ENCODE data around the gene HAND1. TPM values are rescaled to one million over a fixed set of nuclear protein-coding genes. Genes with fewer than 3 reads are reported as not detected.

Gene HAND1
- total RNA-seq, 2 donors from 2014 or later = 4.7 to 5.2 TPM

DNA sequence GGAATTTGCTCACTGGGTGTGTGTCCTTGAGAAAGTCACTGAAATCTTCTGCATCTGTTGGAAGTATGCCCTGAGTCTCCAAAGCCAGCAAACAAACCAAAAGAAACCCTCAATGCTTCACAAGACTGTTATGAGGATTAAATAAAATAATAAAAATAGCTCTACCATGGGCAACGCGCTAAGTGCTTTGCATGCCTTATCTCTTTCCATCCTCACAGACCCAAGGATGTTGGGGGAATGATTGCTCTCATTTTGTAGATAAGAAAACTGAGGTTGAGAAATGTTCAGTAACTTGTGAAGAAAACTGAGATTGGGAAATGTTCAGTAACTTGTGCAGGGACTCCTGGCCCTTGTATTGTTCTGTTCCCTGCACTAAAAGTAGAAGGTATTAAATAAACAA is 7.9 kb downstream of the HAND1 start:
- DNase-seq = no peak
- ATAC-seq = no peak
- intact Hi-C loops (cut with DNase I) = no loop called here

DNA sequence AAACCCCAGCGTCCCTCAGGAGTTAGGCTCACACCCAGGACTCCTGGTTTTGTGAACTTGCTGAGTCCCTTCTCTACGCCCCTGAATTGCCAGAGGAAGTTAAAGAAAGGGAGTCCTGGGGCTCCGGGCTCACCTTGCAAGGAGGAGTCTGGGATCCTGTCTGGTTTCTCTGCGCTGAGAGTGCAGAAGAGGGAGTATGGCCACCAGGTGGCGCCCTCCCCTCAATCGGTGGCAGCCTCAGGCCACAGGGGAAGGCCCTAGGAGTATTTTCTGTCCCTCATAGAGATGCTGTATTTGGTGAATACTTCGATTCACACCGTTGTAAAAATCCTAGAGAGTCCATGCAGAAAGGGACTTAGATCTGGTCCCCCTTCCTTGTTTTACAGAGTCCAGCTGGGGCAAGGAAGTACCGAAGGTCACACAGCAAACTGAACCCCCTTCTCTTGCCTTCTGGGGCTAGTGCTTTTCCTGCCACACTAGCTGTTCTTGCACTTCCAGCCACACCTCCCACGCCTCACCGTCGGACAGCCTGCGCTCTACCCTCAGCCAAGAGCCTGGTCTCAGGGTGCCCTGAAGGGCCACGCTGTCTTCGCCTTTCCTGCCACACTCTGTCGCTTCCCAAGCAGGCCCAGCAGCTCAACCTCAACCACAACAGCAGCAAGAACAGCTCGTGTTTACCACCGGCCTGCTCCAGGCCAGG is 10.2 kb downstream of the HAND1 start:
- peak; percentile 93 for ATAC-seq
- intact Hi-C loops (cut with DNase I) = loop anchor here (1.0 to 5.0 kb wide), 2 partner anchors 139 to 142 kb away; no protein-coding TSS in a partner anchor

DNA sequence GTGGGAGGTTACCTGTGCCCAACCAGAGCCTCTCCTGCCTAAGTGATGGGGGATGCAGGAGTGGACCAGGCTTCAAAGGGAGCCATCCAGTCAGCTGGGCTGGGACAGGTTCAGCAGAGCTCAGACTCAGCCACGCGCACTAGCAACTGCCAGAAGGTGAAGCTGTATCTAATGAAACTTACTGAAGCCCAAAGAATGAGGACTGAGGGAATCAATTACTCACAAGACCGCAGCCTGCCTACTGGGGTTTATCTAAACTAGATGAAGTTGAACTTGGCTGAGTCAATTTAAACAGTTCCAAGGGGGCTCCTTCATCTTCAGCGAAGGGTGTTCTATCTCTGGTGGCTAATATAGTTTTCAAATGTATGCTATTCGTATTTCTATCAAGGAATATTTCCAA is 11.4 kb downstream of the HAND1 start:
- intact Hi-C loops (cut with DNase I) = loop anchor here (1.0 to 5.0 kb wide), 2 partner anchors 141 to 144 kb away; no protein-coding TSS in a partner anchor
- ATAC-seq = no peak

More for the DNA sequence above, 10.2 kb downstream of the HAND1 start:
- DNase-seq = peak; percentile 82

DNA sequence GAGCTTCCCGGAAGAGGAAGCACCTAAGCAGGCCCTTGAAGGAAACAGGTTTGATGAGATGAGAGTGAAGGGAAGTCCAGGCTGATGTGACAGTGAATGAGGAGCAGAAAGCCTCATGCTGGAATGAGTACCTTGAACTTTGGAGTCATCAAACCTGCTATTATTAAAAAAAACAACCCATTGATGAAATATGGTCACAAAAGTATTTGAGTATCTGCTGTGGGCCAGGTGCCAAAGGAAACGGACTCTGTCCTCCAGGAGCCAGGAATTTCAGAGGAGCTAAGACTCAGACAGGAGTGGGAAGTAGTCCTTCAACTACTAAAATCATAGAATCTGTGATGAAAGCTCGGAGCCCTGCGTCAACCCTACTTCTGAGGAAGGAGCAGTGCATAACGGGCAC is 11.9 kb downstream of the HAND1 start:
- ATAC-seq (no peak), DNase-seq (no peak)
- intact Hi-C loops (cut with DNase I) = loop anchor here in 1 of 2 donors (5.0 kb wide), 1 partner anchor 141 kb away; no protein-coding TSS in a partner anchor

More for the DNA sequence above, 11.4 kb downstream of the HAND1 start:
- no peak for DNase-seq

DNA sequence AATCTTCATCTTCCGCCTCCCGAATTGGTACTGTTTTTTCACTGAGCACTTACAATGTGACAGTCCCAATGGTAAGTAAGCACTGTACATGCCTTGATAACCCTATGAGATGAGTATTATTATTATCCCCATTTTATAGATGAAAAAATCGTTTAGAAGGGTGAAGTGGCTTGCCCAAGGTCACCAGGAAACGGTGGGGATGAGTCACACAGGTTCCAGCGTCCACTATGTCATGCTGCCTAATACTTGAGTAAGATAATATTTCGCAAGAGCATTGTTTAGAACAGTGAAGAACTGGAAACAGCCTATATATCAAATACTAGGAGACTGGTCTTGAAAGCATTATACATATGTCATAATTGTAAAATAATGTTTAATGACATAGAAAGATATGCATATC is 12.9 kb downstream of the HAND1 start:
- ATAC-seq (no peak), DNase-seq (no peak)
- intact Hi-C loops (cut with DNase I) = loop anchor here in 1 of 2 donors (5.0 kb wide), 1 partner anchor 142 kb away; no protein-coding TSS in a partner anchor

DNA sequence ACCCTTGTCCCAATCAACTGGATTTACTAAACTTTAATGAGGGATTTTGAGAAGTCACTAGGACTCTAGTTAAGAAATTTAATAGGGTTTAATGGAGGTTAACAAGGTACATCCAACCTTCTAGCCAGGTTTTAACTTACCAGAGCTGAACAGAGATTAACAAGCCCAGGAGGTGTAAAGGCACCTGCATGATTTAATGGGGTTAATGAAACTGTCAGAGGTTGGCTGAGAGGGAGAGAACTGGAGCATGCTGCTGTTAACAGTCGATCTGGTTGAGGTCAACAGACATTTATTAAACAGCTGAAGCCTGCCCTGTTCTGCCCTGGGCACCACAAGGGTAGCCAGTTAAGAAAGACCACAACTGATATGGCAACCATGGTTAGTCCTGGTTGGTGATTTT is 13.6 kb downstream of the HAND1 start:
- ATAC-seq (no peak), DNase-seq (no peak)
- intact Hi-C loops (cut with DNase I) = no loop called here

DNA sequence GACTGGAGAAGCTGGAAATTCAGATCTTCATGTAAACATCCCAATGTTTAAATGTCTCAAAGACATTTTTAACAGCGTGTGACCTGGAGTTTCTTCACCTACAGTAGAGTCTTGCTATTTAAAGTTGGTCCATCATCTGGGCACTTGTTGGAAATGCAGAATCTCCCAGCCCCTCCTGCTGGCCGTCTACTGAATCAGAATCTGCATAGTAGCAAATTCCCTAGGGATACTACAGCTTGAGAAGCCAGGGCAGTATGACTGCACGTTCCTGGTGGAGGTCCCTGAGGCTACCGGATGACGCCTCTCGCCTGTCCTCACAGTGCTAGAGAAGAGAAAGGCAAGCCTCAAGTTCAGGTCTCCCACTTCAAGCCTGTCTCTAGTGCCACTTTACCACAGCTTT is 16.5 kb downstream of the HAND1 start:
- DNase-seq = no peak
- intact Hi-C loops (cut with DNase I) = no loop called here

DNA sequence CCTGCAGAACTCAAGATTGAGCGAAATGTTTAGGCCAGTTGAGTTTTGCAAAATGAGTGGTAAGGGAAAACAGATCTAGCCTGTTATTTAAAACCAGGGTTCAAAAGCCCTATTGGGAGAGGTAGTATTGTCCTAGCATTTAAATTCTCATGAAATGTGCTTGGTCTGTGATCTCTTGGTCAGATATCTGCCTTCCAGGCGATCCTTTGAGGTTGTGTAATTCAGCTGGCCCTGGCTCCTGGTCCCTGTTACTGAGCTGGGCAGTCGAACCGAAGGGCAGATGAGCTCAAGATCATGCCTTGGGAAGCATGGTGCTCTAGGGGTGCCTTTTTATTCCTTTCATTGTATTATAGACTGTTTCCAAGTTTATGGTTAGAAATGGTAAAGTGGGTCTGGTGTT is 17.9 kb downstream of the HAND1 start:
- DNase-seq (no peak), ATAC-seq (no peak)
- intact Hi-C loops (cut with DNase I) = no loop called here

More for the DNA sequence above, 16.5 kb downstream of the HAND1 start:
- ATAC-seq = no peak

DNA sequence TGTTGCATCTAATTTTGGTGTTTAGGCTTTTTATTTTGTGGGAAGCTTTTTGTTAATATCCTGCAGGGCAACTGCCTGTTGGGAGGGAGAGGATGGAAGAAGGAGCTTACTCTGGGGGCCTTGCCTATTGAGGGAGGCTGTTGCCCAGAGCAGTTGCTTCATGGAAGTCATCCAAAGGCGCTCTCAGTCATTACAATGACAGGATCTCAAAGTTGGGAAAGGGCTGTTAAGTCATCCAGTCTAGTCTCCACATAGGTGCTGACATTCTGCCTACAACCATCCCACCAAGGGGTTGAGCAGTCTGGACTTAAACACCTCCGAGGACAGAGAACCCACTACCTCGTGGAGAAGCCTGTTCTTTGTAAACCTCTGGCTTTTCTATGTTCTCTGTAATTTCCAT is 19.0 kb downstream of the HAND1 start:
- no peak for DNase-seq
- ATAC-seq = no peak
- intact Hi-C loops (cut with DNase I) = no loop called here

DNA sequence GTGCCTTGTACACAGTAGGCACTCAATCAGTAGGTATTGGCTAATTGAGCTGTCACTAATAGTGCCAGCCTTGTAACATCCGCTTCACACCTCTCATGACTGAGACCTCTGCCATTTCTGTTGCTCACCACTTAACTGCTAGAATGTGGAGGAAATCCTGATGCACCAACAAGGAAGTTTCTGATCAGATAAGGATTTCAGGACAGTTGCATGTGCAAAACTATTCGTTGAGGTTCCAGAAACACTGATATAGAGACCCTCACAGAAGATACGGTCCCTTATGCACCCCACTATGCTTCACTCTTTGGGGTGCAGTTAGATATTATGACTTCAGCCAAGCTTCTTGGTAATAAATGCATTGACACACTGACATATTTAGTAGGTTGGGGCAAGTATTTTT is 21.5 kb downstream of the HAND1 start:
- intact Hi-C loops (cut with DNase I) = no loop called here
- DNase-seq = no peak
- no peak for ATAC-seq

DNA sequence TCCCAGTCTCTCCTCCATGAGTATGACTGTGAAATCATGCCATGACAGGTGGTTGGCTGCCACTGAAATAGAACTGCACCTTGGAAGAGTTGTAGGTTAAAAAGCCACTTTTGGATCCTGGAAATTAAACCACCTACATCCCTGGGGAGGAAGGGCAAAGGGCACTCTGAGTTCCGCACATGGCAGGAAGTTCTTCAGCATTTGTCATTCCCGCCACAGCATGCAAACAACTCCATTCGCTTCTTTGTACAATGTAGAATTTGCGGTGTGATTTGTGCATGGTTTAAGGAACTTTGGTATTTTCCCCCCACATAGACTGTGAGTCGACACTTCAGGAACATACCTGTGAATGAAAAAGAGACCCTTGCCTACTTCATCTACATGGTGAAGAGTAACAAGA is 22.4 kb downstream of the HAND1 start:
- no peak for ATAC-seq
- intact Hi-C loops (cut with DNase I) = no loop called here
- no peak for DNase-seq

DNA sequence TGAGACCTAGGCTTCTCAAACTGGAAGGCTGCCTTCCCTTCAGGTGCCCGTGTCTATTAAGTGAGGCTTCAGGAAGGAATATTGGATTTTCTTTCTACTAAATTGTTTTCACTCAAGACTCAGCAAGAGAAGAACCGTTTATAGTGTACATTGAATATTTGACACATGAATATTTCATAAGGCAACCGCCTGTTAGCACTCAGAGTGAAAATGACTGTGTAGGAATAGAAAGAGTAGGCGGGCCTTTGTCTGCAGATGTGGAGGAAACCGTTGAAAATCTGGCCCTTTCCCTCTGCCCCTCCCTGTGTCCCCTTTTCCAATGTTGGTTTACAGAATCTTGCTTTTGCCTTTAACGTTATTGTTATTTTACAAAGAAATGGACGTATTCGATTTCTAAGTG is 26.1 kb downstream of the HAND1 start:
- intact Hi-C loops (cut with DNase I) = no loop called here
- no peak for DNase-seq
- no peak for ATAC-seq

DNA sequence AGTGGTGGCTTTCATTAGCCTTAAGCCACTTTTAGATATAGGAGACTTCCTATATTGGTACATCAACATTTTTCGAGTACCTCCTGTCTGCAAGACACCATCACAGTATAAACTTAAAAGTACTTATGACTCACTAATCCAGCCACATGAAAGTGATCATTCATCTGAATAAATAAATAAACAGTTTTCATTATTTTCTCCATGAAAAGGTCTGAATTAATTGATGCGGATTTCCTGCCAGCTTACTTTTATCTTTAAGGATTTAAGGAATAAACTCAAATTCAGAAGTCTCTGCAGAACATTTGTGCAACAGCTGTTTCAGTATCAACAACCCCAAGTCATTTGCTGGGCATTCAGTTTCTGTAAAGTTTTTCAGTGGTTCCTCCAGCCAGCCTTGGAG is 28.2 kb downstream of the HAND1 start:
- intact Hi-C loops (cut with DNase I) = no loop called here
- ATAC-seq (no peak), DNase-seq (no peak)

DNA sequence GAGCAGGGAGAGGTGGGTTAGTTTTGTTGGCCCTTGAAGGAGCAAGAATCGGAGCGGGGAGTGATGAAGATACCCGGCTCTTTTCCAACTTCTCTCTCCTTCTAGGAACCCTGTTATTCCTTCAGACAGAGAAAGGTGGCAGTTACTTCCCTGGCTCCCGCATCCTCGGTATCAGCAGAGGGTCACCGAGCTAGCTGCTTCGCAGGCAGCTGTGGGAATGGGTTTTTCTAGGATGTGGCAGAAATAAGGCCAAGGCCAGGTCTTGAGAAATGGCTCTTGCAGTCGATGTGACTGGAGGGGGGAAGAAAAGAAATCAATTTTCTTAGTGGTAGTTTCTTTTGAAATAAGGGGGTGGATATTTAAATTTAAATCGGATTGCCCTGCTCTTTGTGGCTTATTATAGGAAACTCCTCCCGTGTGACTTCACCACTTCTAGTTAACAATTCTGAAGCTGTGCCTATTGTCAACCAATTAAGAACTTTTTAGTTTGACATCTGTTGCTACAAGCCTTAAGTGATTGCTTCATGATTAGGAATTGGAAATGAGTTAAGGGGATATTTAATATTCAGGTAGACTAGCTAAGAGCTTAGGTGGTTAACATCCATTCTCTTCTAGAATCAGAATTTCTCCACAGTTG is 30.8 kb downstream of the HAND1 start:
- intact Hi-C loops (cut with DNase I) = no loop called here
- DNase-seq = no peak

DNA sequence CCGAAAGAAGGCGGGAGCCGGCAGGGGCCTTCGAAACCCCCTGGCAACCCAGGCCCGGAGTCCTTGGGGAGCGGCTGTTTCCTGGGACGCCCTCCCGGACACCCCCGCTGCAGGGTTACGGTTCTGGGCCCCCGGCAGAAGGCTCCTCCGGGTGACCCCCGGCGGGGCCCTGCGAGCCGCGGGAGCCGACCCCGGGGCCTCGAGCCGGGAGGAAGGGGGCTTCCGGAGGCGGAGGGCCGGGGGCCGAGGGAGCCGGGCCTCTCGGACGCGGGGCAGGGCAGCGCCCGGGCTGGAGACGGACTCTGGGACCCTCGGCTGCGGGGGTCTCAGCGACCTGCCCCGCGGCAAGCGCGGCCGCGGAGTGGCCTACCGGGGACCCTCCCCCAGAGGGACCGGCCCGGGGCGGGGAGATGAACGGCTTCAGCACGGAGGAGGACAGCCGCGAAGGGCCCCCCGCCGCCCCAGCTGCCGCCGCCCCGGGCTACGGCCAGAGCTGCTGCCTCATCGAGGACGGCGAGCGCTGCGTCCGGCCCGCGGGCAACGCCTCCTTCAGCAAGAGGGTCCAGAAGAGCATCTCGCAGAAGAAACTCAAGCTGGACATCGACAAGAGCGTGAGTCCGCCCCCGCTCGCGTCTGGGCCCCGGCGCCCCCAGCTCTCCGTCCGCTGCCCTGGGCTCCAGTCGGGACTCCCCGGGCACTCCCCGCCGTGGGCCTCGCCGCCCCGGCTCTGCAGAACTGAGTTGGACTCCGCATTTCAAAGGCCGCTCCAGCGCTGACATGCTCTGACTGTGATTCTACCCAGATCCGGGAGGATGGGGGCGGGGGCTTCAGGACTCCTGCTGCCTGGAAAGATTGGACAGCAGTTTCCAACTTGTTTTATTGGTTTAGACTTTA is 31.6 kb downstream of the HAND1 start:
- DNase-seq (peak; percentile 72), ATAC-seq (peak; percentile 35 to 47)
- intact Hi-C loops (cut with DNase I) = no loop called here

More for the DNA sequence above, 30.8 kb downstream of the HAND1 start:
- no peak for ATAC-seq

DNA sequence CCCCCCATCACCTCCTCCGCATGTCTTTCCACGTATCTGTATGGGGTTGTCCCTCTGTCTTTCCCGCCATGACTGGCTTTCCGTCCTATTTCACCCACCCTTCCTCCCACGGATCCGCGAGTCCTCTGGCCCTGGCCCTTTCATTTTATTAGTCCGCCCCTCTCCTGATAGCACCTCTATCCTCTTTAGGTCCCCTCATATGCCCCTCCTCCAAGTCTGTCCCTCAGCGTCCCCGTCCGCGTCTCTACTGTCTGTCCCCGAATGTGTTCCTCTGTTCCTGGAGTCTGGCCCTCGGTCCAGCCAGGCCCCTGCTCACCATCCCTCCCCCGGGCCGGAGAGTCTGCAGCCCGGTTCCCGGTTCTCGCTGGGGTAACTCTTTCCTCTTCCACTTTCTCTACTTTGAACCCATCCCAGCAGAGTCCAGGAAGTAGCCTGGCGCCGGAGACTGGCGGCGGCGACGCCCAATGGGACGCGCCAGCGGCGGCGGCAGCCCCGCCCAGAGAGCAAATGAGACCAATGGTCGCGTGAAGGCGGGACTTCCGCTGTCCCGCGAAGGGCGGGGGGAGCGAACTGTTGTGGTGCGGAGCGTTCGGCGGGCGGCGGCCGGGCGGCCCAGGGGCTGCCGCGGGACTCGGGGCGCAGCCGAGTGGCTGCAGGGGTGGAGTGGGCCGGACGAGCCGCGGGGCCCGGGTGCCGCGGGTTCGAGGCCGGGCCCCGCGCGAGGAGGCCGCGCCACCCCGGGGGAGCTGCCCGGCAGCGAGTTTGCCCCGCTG is 32.4 kb downstream of the HAND1 start, which contains the start of gene SAP30L:
SAP30L (plus strand) TSS at position 576 of the 773 bp plus-strand sequence. CDS start 608 bp downstream, outside the sequence.
- DNase-seq = peak; percentile 95
- peak; percentile 98 for ATAC-seq
- intact Hi-C loops (cut with DNase I) = no loop called here

DNA sequence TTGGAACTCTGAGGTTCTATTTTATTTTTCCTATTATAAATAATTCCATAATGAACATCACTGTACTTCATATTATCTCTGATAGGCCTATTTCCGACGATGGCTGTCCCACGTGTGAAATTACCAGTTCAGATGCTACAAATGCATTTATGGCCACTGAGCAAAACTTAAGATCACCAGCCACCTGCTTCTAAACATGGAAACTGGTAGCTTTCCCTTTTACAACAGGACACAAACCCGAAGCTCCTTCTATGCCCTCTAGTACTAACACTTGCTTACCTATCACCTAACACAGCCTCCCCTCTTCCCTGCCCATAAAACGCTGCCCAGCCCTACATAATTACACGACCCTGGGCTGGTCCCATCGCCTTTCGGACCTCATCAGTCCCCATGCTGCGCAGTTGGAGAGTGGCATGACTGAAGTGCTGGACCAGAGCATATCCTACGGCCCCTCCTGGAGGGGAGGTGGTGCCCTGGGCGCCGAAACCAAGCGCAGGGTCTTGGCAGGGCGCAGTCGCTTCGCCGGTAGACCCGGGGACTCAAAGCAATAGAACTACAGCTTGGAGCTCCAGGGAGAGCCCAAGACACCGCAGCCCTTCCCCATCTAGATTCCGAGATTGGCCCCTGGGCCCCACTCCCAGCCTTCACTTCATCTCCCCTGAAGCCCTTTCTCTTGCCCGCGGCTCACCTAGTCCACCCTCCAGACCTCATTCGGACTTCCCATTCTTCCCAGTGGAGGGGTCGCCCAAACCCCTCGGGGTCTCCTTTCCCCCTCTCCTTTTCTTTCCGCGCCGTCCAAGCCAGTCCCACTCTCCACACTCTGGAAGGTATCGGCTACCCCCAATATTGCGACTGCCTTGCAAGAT is 33.2 kb downstream of the HAND1 start:
- intact Hi-C loops (cut with DNase I) = no loop called here
- ATAC-seq (peak in 1 of 2 donors; percentile 17), DNase-seq (no peak)

DNA sequence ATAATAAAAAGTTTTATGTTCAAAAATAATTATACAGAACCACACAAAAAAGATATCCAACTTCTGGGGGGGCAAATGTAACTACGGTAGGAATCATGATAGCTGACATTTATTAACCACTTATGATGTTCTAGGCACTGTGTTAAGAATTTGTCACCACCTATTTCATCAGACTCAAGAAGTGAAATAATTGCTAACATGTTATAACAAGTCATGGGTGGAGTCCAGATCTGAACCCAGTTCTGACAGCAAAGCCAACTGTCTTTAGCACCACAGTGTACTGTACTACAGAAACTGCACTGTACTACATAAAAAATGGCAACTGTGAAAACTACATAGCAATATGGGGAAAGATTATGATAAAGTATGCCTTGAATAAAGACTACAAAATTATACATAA is 35.2 kb downstream of the HAND1 start:
- no peak for DNase-seq
- intact Hi-C loops (cut with DNase I) = no loop called here
- ATAC-seq = no peak
